PFSK-1 (cell line): ENCODE measurements around the gene MARCHF3.

Experiments used
- FOXP2 ChIP-seq: optimal IDR thresholded peaks from 2 replicates; pipeline ENCODE3; 2011; ENCODE audit warnings: borderline replicate concordance, control low read depth, inconsistent platforms; ENCODE audit not compliant: insufficient read depth; ENCODE audit errors: extremely low read length, extremely low read depth
- POLR2AphosphoS5 ChIP-seq: IDR thresholded peaks from 2 replicates; pipeline ENCODE4 v1.6.1; 2012; ENCODE audit warnings: low read depth, mild to moderate bottlenecking, control low read depth, low read length, moderate library complexity
- SIN3A ChIP-seq: IDR thresholded peaks from 2 replicates; pipeline ENCODE4 v1.6.1; 2012; ENCODE audit warnings: mild to moderate bottlenecking, low read length, moderate library complexity, borderline replicate concordance; ENCODE audit not compliant: insufficient read depth
- TAF1 ChIP-seq: IDR thresholded peaks from 2 replicates; pipeline ENCODE4 v1.6.1; 2012; ENCODE audit warnings: low read length, control low read depth, borderline replicate concordance; ENCODE audit not compliant: insufficient read depth
- TF ChIP-seq, protein P1 (sequence below), 2 experiments: IDR thresholded peaks; 2 replicates each; pipeline versions ENCODE4 v1.6.1 to v1.8.0; 2011 to 2012; ENCODE audit warnings: low read depth in 2 of 2, low read length in 2 of 2, control low read depth in 1 of 2, inconsistent platforms in 1 of 2, mild to moderate bottlenecking in 1 of 2, moderate library complexity in 1 of 2; ENCODE audit not compliant: insufficient read depth in 1 of 2

MARCHF3 gene

GRCh38 chr5:126973193-126973592 is 57.2 kb downstream of the MARCHF3 start:
- no peak for TF ChIP-seq POLR2AphosphoS5
- no peak for TF ChIP-seq TAF1
- TF ChIP-seq FOXP2, result no peak

- TF ChIP-seq SIN3A (no peak), POLR2AphosphoS5 (peak; percentile 33; the same call in 1 of the 2 replicates)
Measured at GRCh38 chr5:126972062-126972895, 58.1 kb downstream of the MARCHF3 start.

- TF ChIP-seq SIN3A, result no peak
- TF ChIP-seq, protein P1, sequence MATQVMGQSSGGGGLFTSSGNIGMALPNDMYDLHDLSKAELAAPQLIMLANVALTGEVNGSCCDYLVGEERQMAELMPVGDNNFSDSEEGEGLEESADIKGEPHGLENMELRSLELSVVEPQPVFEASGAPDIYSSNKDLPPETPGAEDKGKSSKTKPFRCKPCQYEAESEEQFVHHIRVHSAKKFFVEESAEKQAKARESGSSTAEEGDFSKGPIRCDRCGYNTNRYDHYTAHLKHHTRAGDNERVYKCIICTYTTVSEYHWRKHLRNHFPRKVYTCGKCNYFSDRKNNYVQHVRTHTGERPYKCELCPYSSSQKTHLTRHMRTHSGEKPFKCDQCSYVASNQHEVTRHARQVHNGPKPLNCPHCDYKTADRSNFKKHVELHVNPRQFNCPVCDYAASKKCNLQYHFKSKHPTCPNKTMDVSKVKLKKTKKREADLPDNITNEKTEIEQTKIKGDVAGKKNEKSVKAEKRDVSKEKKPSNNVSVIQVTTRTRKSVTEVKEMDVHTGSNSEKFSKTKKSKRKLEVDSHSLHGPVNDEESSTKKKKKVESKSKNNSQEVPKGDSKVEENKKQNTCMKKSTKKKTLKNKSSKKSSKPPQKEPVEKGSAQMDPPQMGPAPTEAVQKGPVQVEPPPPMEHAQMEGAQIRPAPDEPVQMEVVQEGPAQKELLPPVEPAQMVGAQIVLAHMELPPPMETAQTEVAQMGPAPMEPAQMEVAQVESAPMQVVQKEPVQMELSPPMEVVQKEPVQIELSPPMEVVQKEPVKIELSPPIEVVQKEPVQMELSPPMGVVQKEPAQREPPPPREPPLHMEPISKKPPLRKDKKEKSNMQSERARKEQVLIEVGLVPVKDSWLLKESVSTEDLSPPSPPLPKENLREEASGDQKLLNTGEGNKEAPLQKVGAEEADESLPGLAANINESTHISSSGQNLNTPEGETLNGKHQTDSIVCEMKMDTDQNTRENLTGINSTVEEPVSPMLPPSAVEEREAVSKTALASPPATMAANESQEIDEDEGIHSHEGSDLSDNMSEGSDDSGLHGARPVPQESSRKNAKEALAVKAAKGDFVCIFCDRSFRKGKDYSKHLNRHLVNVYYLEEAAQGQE (IDR thresholded peaks at IDR 0.05; ENCODE audit: insufficient read depth in 1 of 2, low read depth in 2 of 2, low read length in 2 of 2), result no peak
- no peak for TF ChIP-seq TAF1
- no peak for TF ChIP-seq POLR2AphosphoS5
- TF ChIP-seq FOXP2, result no peak
Measured at GRCh38 chr5:126971455-126972031, 58.8 kb downstream of the MARCHF3 start.

GRCh38 chr5:126970517-126971017 is 59.8 kb downstream of the MARCHF3 start:
- TF ChIP-seq, protein P1 (IDR thresholded peaks at IDR 0.05; ENCODE audit: insufficient read depth in 1 of 2, low read depth in 2 of 2, low read length in 2 of 2), result no peak
- TF ChIP-seq POLR2AphosphoS5 (no peak), FOXP2 (no peak), TAF1 (no peak), SIN3A (no peak)

- no peak for TF ChIP-seq SIN3A
Measured at GRCh38 chr5:126969548-126969947, 60.8 kb downstream of the MARCHF3 start.

GRCh38 chr5:126967808-126968466 is 62.4 kb downstream of the MARCHF3 start:
- no peak for TF ChIP-seq SIN3A
- no peak for TF ChIP-seq TAF1
- TF ChIP-seq, protein P1 (IDR thresholded peaks at IDR 0.05; ENCODE audit: insufficient read depth in 1 of 2, low read depth in 2 of 2, low read length in 2 of 2), result no peak
- TF ChIP-seq POLR2AphosphoS5, result no peak
- no peak for TF ChIP-seq FOXP2
